NCI-H128 (cell line): Measurements from ENCODE around the gene SHISA7.
A peak's percentile ranks its signal among the peaks of the same experiment; 100 is the strongest.

Experiments used
- DNase-seq: peaks from one replicate; lab custom pipeline; 2025; ENCODE audit not compliant: unreplicated experiment; lab: John Stamatoyannopoulos, UW

The SHISA7 gene

GRCh38 chr19:55443045-55443823 lies at the start of gene SHISA7:
SHISA7 (minus strand) TSS chr19:55443300; CDS start chr19:55442863, 437 bp downstream.
- no peak for DNase-seq

- DNase-seq: peak; percentile 8
Observed at GRCh38 chr19:55492362-55492944, 49.4 kb upstream of the SHISA7 start.

- no peak for DNase-seq
Observed at GRCh38 chr19:55491546-55492360, 48.7 kb upstream of the SHISA7 start.

- DNase-seq: no peak
Observed at GRCh38 chr19:55490478-55491432, 47.7 kb upstream of the SHISA7 start.

- no peak for DNase-seq
Observed at GRCh38 chr19:55489711-55490477, 46.8 kb upstream of the SHISA7 start.

GRCh38 chr19:55488986-55489710 lies 46.0 kb upstream of the SHISA7 start:
- no peak for DNase-seq

- no peak for DNase-seq
Observed at GRCh38 chr19:55487924-55488687, 45.0 kb upstream of the SHISA7 start, which contains the start of gene SSC5D. SSC5D (plus strand) TSS chr19:55488436; CDS start chr19:55488590, 154 bp downstream.

GRCh38 chr19:55486971-55487923 lies 44.1 kb upstream of the SHISA7 start:
- DNase-seq: no peak

GRCh38 chr19:55486043-55486970 lies 43.2 kb upstream of the SHISA7 start:
- no peak for DNase-seq

GRCh38 chr19:55485439-55486011 lies 42.4 kb upstream of the SHISA7 start:
- DNase-seq: no peak

GRCh38 chr19:55484593-55485438 lies 41.7 kb upstream of the SHISA7 start, which contains the start of gene NAT14:
NAT14 (plus strand) TSS chr19:55485188; CDS start chr19:55485709, 521 bp downstream.
- peak; percentile 49 for DNase-seq

GRCh38 chr19:55483706-55484592 lies 40.8 kb upstream of the SHISA7 start:
- no peak for DNase-seq

- no peak for DNase-seq
Observed at GRCh38 chr19:55482967-55483705, 40.0 kb upstream of the SHISA7 start.
